HG03097 (cell line): ENCODE data around the gene KANSL1.
"Not testable (repeated sequence)": the region's sequence is repeated elsewhere in the genome, so short reads cannot be mapped to it uniquely, and the experiment has no call there.

Source experiments
- ATAC-seq: cut with Tn5 transposase; IDR thresholded peaks from one replicate; pipeline ENCODE4 v1.9.1; 2021; ENCODE audit not compliant: unreplicated experiment, low FRiP score

Gene KANSL1

GRCh38 chr17:46193626-46194392 is 580 bp upstream of the KANSL1 start:
- ATAC-seq, result peak; percentile 48

- ATAC-seq, result peak; percentile 25
Measured at GRCh38 chr17:46192439-46193150, 634 bp downstream of the KANSL1 start.

GRCh38 chr17:46192189-46192438 is 1.1 kb downstream of the KANSL1 start:
- ATAC-seq, result no peak

- no peak for ATAC-seq
Measured at GRCh38 chr17:46191322-46192188, 1.7 kb downstream of the KANSL1 start.

GRCh38 chr17:46190763-46191162 is 2.5 kb downstream of the KANSL1 start:
- no peak for ATAC-seq

GRCh38 chr17:46186827-46187235 is 6.4 kb downstream of the KANSL1 start:
- not testable (repeated sequence) for ATAC-seq

GRCh38 chr17:46184696-46185095 is 8.5 kb downstream of the KANSL1 start:
- ATAC-seq, result no peak

GRCh38 chr17:46183383-46183782 is 9.8 kb downstream of the KANSL1 start:
- ATAC-seq, result not testable (repeated sequence)

GRCh38 chr17:46182961-46183360 is 10.3 kb downstream of the KANSL1 start:
- no peak for ATAC-seq

- no peak for ATAC-seq
Measured at GRCh38 chr17:46181940-46182339, 11.3 kb downstream of the KANSL1 start.

GRCh38 chr17:46181316-46181715 is 11.9 kb downstream of the KANSL1 start:
- not testable (repeated sequence) for ATAC-seq

- ATAC-seq, result no peak
Measured at GRCh38 chr17:46180892-46181274, 12.3 kb downstream of the KANSL1 start.

GRCh38 chr17:46180185-46180891 is 12.9 kb downstream of the KANSL1 start:
- ATAC-seq, result not testable (repeated sequence)

- ATAC-seq, result peak; percentile 59
Measured at GRCh38 chr17:46179375-46179999, 13.7 kb downstream of the KANSL1 start.

- ATAC-seq, result no peak
Measured at GRCh38 chr17:46178550-46179214, 14.5 kb downstream of the KANSL1 start.

GRCh38 chr17:46176975-46177374 is 16.3 kb downstream of the KANSL1 start:
- no peak for ATAC-seq

GRCh38 chr17:46175891-46176290 is 17.3 kb downstream of the KANSL1 start:
- no peak for ATAC-seq

- ATAC-seq, result no peak
Measured at GRCh38 chr17:46173153-46173552, 20.1 kb downstream of the KANSL1 start.

GRCh38 chr17:46171939-46172338 is 21.3 kb downstream of the KANSL1 start:
- no peak for ATAC-seq
